WTC11 (cell line): ENCODE measurements around the gene IL17RD.
A peak's percentile ranks its signal among the peaks of the same experiment; 100 is the strongest.

Experiments used
- CREM ChIP-seq: sonication (generic); formaldehyde crosslinking; IDR thresholded peaks from 2 replicates; pipeline ENCODE4 v1.8.1; 2022; ENCODE audit warnings: mild to moderate bottlenecking, missing genetic modification reagents, moderate library complexity
- MAX ChIP-seq: sonication (generic); formaldehyde crosslinking; IDR thresholded peaks from 2 replicates; pipeline ENCODE4 v1.8.0; 2022; ENCODE audit warnings: mild to moderate bottlenecking, missing genetic modification reagents
- NFE2L1 ChIP-seq: sonication (generic); formaldehyde crosslinking; IDR thresholded peaks from 2 replicates; pipeline ENCODE4 v1.8.1; 2023; ENCODE audit warnings: missing genetic modification reagents
- NR3C1 ChIP-seq: sonication (generic); formaldehyde crosslinking; conservative IDR thresholded peaks from 2 replicates; pipeline ENCODE4 v1.8.1; 2023; ENCODE audit warnings: low read depth, mild to moderate bottlenecking, missing genetic modification reagents
- SP1 ChIP-seq: sonication (generic); formaldehyde crosslinking; conservative IDR thresholded peaks from 2 replicates; pipeline ENCODE4 v1.8.1; 2022; ENCODE audit warnings: missing genetic modification reagents
- TCF7 ChIP-seq: sonication (generic); formaldehyde crosslinking; IDR thresholded peaks from 2 replicates; pipeline ENCODE4 v1.8.0; 2022; ENCODE audit warnings: mild to moderate bottlenecking, low read depth, missing genetic modification reagents, moderate library complexity
- USF1 ChIP-seq: sonication (generic); formaldehyde crosslinking; IDR thresholded peaks from 2 replicates; pipeline ENCODE4 v1.8.0; 2022; ENCODE audit warnings: mild to moderate bottlenecking, missing genetic modification reagents
- ZNF121 ChIP-seq: sonication (generic); formaldehyde crosslinking; IDR thresholded peaks from 2 replicates; pipeline ENCODE4 v1.8.0; 2023; ENCODE audit warnings: missing genetic modification reagents
- TF ChIP-seq, protein P1 (sequence below): sonication (generic); formaldehyde crosslinking; IDR thresholded peaks from 2 replicates; pipeline ENCODE4 v1.8.0; 2023; ENCODE audit warnings: missing genetic modification reagents
- TF ChIP-seq, protein P2 (sequence below): fragments of 200-600 bp; IDR thresholded peaks from 2 replicates; pipeline ENCODE4 v1.8.0; 2022; ENCODE audit warnings: antibody characterized with exemption
- TF ChIP-seq, protein P3 (sequence below): sonication (generic); formaldehyde crosslinking; IDR thresholded peaks from 2 replicates; pipeline ENCODE4 v1.8.1; 2023; ENCODE audit warnings: mild to moderate bottlenecking, missing genetic modification reagents

GRCh38 chr3:57140894-57141293 lies 24.3 kb downstream of the IL17RD start:
- TF ChIP-seq, protein P1, sequence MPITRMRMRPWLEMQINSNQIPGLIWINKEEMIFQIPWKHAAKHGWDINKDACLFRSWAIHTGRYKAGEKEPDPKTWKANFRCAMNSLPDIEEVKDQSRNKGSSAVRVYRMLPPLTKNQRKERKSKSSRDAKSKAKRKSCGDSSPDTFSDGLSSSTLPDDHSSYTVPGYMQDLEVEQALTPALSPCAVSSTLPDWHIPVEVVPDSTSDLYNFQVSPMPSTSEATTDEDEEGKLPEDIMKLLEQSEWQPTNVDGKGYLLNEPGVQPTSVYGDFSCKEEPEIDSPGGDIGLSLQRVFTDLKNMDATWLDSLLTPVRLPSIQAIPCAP (CRISPR knock-in tag), result no peak
- TF ChIP-seq CREM, result no peak
- no peak for TF ChIP-seq NFE2L1 (CRISPR knock-in tag)
- TF ChIP-seq USF1 (CRISPR knock-in tag), result no peak
- TF ChIP-seq, protein P2, sequence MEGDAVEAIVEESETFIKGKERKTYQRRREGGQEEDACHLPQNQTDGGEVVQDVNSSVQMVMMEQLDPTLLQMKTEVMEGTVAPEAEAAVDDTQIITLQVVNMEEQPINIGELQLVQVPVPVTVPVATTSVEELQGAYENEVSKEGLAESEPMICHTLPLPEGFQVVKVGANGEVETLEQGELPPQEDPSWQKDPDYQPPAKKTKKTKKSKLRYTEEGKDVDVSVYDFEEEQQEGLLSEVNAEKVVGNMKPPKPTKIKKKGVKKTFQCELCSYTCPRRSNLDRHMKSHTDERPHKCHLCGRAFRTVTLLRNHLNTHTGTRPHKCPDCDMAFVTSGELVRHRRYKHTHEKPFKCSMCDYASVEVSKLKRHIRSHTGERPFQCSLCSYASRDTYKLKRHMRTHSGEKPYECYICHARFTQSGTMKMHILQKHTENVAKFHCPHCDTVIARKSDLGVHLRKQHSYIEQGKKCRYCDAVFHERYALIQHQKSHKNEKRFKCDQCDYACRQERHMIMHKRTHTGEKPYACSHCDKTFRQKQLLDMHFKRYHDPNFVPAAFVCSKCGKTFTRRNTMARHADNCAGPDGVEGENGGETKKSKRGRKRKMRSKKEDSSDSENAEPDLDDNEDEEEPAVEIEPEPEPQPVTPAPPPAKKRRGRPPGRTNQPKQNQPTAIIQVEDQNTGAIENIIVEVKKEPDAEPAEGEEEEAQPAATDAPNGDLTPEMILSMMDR, result no peak
- no peak for TF ChIP-seq TCF7 (CRISPR knock-in tag)
- no peak for TF ChIP-seq NR3C1 (CRISPR knock-in tag)
- TF ChIP-seq, protein P3, sequence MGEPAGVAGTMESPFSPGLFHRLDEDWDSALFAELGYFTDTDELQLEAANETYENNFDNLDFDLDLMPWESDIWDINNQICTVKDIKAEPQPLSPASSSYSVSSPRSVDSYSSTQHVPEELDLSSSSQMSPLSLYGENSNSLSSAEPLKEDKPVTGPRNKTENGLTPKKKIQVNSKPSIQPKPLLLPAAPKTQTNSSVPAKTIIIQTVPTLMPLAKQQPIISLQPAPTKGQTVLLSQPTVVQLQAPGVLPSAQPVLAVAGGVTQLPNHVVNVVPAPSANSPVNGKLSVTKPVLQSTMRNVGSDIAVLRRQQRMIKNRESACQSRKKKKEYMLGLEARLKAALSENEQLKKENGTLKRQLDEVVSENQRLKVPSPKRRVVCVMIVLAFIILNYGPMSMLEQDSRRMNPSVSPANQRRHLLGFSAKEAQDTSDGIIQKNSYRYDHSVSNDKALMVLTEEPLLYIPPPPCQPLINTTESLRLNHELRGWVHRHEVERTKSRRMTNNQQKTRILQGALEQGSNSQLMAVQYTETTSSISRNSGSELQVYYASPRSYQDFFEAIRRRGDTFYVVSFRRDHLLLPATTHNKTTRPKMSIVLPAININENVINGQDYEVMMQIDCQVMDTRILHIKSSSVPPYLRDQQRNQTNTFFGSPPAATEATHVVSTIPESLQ (CRISPR knock-in tag), result no peak
- TF ChIP-seq MAX (CRISPR knock-in tag), result no peak
- TF ChIP-seq ZNF121 (CRISPR knock-in tag), result peak; percentile 98
- TF ChIP-seq SP1 (CRISPR knock-in tag), result no peak
